NCI-H524 (cell line): ENCODE data around the gene CCNL2.

Experiments
- DNase-seq, 2 experiments: peaks; one replicate each; lab custom pipeline; 2025; lab: John Stamatoyannopoulos, UW

The CCNL2 gene

GRCh38 chr1:1341549-1342021, 57.5 kb downstream of the CCNL2 start:
- DNase-seq: no peak

- DNase-seq: no peak
Observed at GRCh38 chr1:1340791-1341548, 58.2 kb downstream of the CCNL2 start.

- no peak for DNase-seq
Observed at GRCh38 chr1:1340185-1340584, 59.0 kb downstream of the CCNL2 start.

GRCh38 chr1:1338278-1338677, 60.9 kb downstream of the CCNL2 start:
- DNase-seq: no peak

- no peak for DNase-seq
Observed at GRCh38 chr1:1337793-1338147, 61.4 kb downstream of the CCNL2 start.

GRCh38 chr1:1336931-1337792, 62.0 kb downstream of the CCNL2 start:
- DNase-seq: no peak

- no peak for DNase-seq
Observed at GRCh38 chr1:1336446-1336845, 62.7 kb downstream of the CCNL2 start.

- no peak for DNase-seq
Observed at GRCh38 chr1:1335792-1336248, 63.3 kb downstream of the CCNL2 start.
